HUES64 (cell line): Measurements from ENCODE around the gene UNC13C. TPM values are rescaled to one million over a fixed set of nuclear protein-coding genes. Genes with fewer than 3 reads are reported as not detected.
A peak's percentile ranks its signal among the peaks of the same experiment; 100 is the strongest.
"Not testable (repeated sequence)": the region's sequence is repeated elsewhere in the genome, so short reads cannot be mapped to it uniquely, and the experiment has no call there.

ENCODE experiments used
- H3K27ac ChIP-seq: 2 replicates; pipeline ENCODE4 v1.7.0; 2013; ENCODE audit warnings: low read depth, low read length, inconsistent platforms
- H3K27me3 ChIP-seq: 2 replicates; pipeline ENCODE4 v1.6.1; 2013; ENCODE audit warnings: mild to moderate bottlenecking, low read length; ENCODE audit not compliant: insufficient read depth
- H3K36me3 ChIP-seq: 2 replicates; pipeline ENCODE4 v1.6.1; 2013; ENCODE audit warnings: mild to moderate bottlenecking, low read length; ENCODE audit not compliant: insufficient read depth
- H3K4me1 ChIP-seq: 2 replicates; pipeline ENCODE4 v1.6.1; 2013; ENCODE audit warnings: mild to moderate bottlenecking, low read length, moderate library complexity; ENCODE audit not compliant: insufficient read depth
- H3K4me3 ChIP-seq: 2 replicates; pipeline ENCODE4 v1.5.1; 2013; ENCODE audit warnings: mild to moderate bottlenecking, low read length, moderate library complexity
- H3K9ac ChIP-seq: 2 replicates; pipeline ENCODE4 v1.6.1; 2013; ENCODE audit warnings: mild to moderate bottlenecking, low read depth, low read length
- H3K9me3 ChIP-seq: 2 replicates; pipeline ENCODE4 v1.6.1; 2013; ENCODE audit warnings: low read depth, low read length; ENCODE audit not compliant: insufficient read depth
- WGBS: fragments of 150-250, 120-280 bp; methylation state at CpG from one replicate; pipeline ENCODE4 v1.1.7; 2013; ENCODE audit warnings: missing lambda C conversion rate; 5-methylcytosine and 5-hydroxymethylcytosine counted together
- polyA plus RNA-seq, 2 experiments: library from polyadenylated mRNA; stranded (reverse); fragments of 50-300 nt; gene quantifications; one replicate each; pipeline ENCODE4 v1.2.3, GENCODE V29; 2013

Gene UNC13C
- 0.20 TPM for polyA plus RNA-seq (2013, experiment 1 of 2)
- 0.32 TPM for polyA plus RNA-seq (2013, experiment 2 of 2)

GRCh38 chr15:53978253-53978906 is at the start of gene UNC13C:
Gene UNC13C (plus strand): TSS chr15:53978441. CDS start chr15:54012904, 34,463 bp downstream.
- no peaks in the 10 kb centered on the region for H3K4me1 ChIP-seq
- H3K9me3 ChIP-seq = no peaks in the 10 kb centered on the region
- H3K27me3 ChIP-seq = peaks cover 35% of the 10 kb centered on the region
- peak within 1 kb of the TSS; percentile 13 for H3K9ac ChIP-seq
- H3K27ac ChIP-seq = no peak within 1 kb of the TSS
- WGBS = 7% methylated on average over 30 of the region's 30 CpGs
- H3K4me3 ChIP-seq = peak within 1 kb of the TSS; percentile 53
- no peaks in the 10 kb centered on the region for H3K36me3 ChIP-seq

- Histone ChIP-seq H3K9ac (no peak overlapping the region), H3K4me1 (peaks cover 11% of the 10 kb centered on the region; the same call in 1 of the 2 replicates)
Observed at GRCh38 chr15:53936137-53936536, 42.1 kb upstream of the UNC13C start.

GRCh38 chr15:53937632-53938031 is 40.6 kb upstream of the UNC13C start:
- not testable (repeated sequence) for H3K4me1 ChIP-seq, H3K36me3 ChIP-seq, H3K27me3 ChIP-seq, H3K4me3 ChIP-seq, H3K9me3 ChIP-seq, H3K9ac ChIP-seq, H3K27ac ChIP-seq
- 94% methylated on average over 2 of the region's 2 CpGs for WGBS

More at GRCh38 chr15:53936137-53936536, 42.1 kb upstream of the UNC13C start:
- H3K9me3 ChIP-seq = no peaks in the 10 kb centered on the region
- no peak overlapping the region for H3K4me3 ChIP-seq
- no peaks in the 10 kb centered on the region for H3K36me3 ChIP-seq
- no peak overlapping the region for H3K27ac ChIP-seq
- no peaks in the 10 kb centered on the region for H3K27me3 ChIP-seq

GRCh38 chr15:53950572-53950971 is 27.7 kb upstream of the UNC13C start:
- Histone ChIP-seq H3K27ac (no peak overlapping the region), H3K9me3 (no peaks in the 10 kb centered on the region)
- WGBS = 86% methylated on average over 1 of the region's 3 CpGs

GRCh38 chr15:53955396-53955795 is 22.8 kb upstream of the UNC13C start:
- Histone ChIP-seq H3K36me3 (no peaks in the 10 kb centered on the region), H3K4me1 (no peaks in the 10 kb centered on the region; the same call in 1 of the 2 replicates), H3K27ac (no peak overlapping the region), H3K9ac (no peak overlapping the region), H3K27me3 (no peaks in the 10 kb centered on the region), H3K9me3 (no peaks in the 10 kb centered on the region), H3K4me3 (no peak overlapping the region)

More at GRCh38 chr15:53950572-53950971, 27.7 kb upstream of the UNC13C start:
- H3K4me3 ChIP-seq = no peak overlapping the region
- H3K27me3 ChIP-seq = no peaks in the 10 kb centered on the region
- H3K4me1 ChIP-seq = no peaks in the 10 kb centered on the region
- H3K9ac ChIP-seq = no peak overlapping the region
- no peaks in the 10 kb centered on the region for H3K36me3 ChIP-seq

- H3K27me3 ChIP-seq = no peaks in the 10 kb centered on the region
- H3K9ac ChIP-seq = no peak overlapping the region
- 91% methylated on average over 1 of the region's 4 CpGs for WGBS
- H3K9me3 ChIP-seq = no peaks in the 10 kb centered on the region
- no peak overlapping the region for H3K4me3 ChIP-seq
- H3K36me3 ChIP-seq = no peaks in the 10 kb centered on the region
- H3K27ac ChIP-seq = no peak overlapping the region
- no peaks in the 10 kb centered on the region; the same call in 1 of the 2 replicates for H3K4me1 ChIP-seq
Observed at GRCh38 chr15:53962646-53963561, 15.3 kb upstream of the UNC13C start.

GRCh38 chr15:53963801-53964200 is 14.4 kb upstream of the UNC13C start:
- Histone ChIP-seq H3K4me3 (no peak overlapping the region), H3K27me3 (no peaks in the 10 kb centered on the region), H3K9ac (no peak overlapping the region), H3K9me3 (no peaks in the 10 kb centered on the region), H3K36me3 (no peaks in the 10 kb centered on the region), H3K27ac (no peak overlapping the region), H3K4me1 (no peaks in the 10 kb centered on the region)

- Histone ChIP-seq H3K9me3 (no peaks in the 10 kb centered on the region), H3K27me3 (peaks cover 22% of the 10 kb centered on the region), H3K9ac (no peak overlapping the region), H3K27ac (no peak overlapping the region), H3K4me1 (no peaks in the 10 kb centered on the region), H3K4me3 (no peak overlapping the region), H3K36me3 (no peaks in the 10 kb centered on the region)
- WGBS = 91% methylated on average over 2 of the region's 2 CpGs
Observed at GRCh38 chr15:53974121-53974520, 4.1 kb upstream of the UNC13C start.

GRCh38 chr15:53974813-53975212 is 3.4 kb upstream of the UNC13C start:
- no peaks in the 10 kb centered on the region for H3K36me3 ChIP-seq
- no peak overlapping the region for H3K4me3 ChIP-seq
- H3K9me3 ChIP-seq = no peaks in the 10 kb centered on the region
- WGBS = 79% methylated on average over 3 of the region's 3 CpGs
- H3K9ac ChIP-seq = no peak overlapping the region
- H3K4me1 ChIP-seq = no peaks in the 10 kb centered on the region
- H3K27me3 ChIP-seq = peaks cover 29% of the 10 kb centered on the region
- no peak overlapping the region for H3K27ac ChIP-seq

GRCh38 chr15:53976844-53977392 is 1.3 kb upstream of the UNC13C start:
- Histone ChIP-seq H3K4me3 (no peak overlapping the region), H3K27ac (no peak overlapping the region), H3K9me3 (no peaks in the 10 kb centered on the region), H3K36me3 (no peaks in the 10 kb centered on the region), H3K9ac (no peak overlapping the region), H3K4me1 (no peaks in the 10 kb centered on the region), H3K27me3 (peaks cover 35% of the 10 kb centered on the region)
- 47% methylated on average over 8 of the region's 8 CpGs for WGBS
